Stimulated activated naive CD4-positive, alpha-beta T cell treated with Interleukin-2 at 50 U/mL for 16 hours (primary cell): ENCODE measurements around the gene ILF2.
"Not testable (repeated sequence)": the region's sequence is repeated elsewhere in the genome, so short reads cannot be mapped to it uniquely, and the experiment has no call there.

Experiments
- DNase-seq: peaks from one replicate; lab custom pipeline; 2025; lab: John Stamatoyannopoulos, UW

Gene ILF2

GRCh38 chr1:153679337-153680119, 8.7 kb upstream of the ILF2 start:
- DNase-seq: no peak

GRCh38 chr1:153678519-153679336, 7.9 kb upstream of the ILF2 start, which contains the start of gene NPR1:
NPR1 (plus strand) TSS chr1:153678688; CDS start chr1:153679109, 421 bp downstream.
- peak; percentile 11 for DNase-seq

GRCh38 chr1:153677718-153678518, 7.1 kb upstream of the ILF2 start:
- peak; percentile 16 for DNase-seq

- DNase-seq: no peak
Observed at GRCh38 chr1:153673511-153673910, 2.7 kb upstream of the ILF2 start.

GRCh38 chr1:153671628-153672353, 998 bp upstream of the ILF2 start:
- peak; percentile 32 for DNase-seq

GRCh38 chr1:153670257-153670858, 435 bp downstream of the ILF2 start:
- peak; percentile 48 for DNase-seq

- no peak for DNase-seq
Observed at GRCh38 chr1:153669606-153670005, 1.2 kb downstream of the ILF2 start.

- DNase-seq: not testable (repeated sequence)
Observed at GRCh38 chr1:153668672-153669071, 2.1 kb downstream of the ILF2 start.

GRCh38 chr1:153667439-153667838, 3.4 kb downstream of the ILF2 start:
- no peak for DNase-seq

- no peak for DNase-seq
Observed at GRCh38 chr1:153663211-153663610, 7.6 kb downstream of the ILF2 start.

- no peak for DNase-seq
Observed at GRCh38 chr1:153662269-153662668, 8.5 kb downstream of the ILF2 start.

- DNase-seq: no peak
Observed at GRCh38 chr1:153661111-153661708, 9.6 kb downstream of the ILF2 start.

GRCh38 chr1:153659656-153660055, 11.1 kb downstream of the ILF2 start:
- DNase-seq: no peak

- no peak for DNase-seq
Observed at GRCh38 chr1:153659175-153659534, 11.6 kb downstream of the ILF2 start.

- peak; percentile 90 for DNase-seq
Observed at GRCh38 chr1:153658400-153659174, 12.2 kb downstream of the ILF2 start, which contains the start of gene SNAPIN. SNAPIN (plus strand) TSS chr1:153658703; CDS start chr1:153658744, 41 bp downstream.

- DNase-seq: no peak
Observed at GRCh38 chr1:153655333-153655732, 15.5 kb downstream of the ILF2 start.

GRCh38 chr1:153652805-153653500, 17.8 kb downstream of the ILF2 start:
- DNase-seq: no peak

GRCh38 chr1:153651771-153652170, 19.0 kb downstream of the ILF2 start:
- DNase-seq: no peak

GRCh38 chr1:153649863-153650235, 20.9 kb downstream of the ILF2 start:
- no peak for DNase-seq
